Measurements from ENCODE around the gene FAM216B.

- TF ChIP-seq EZH2 (IDR thresholded peaks at IDR 0.05) (no peak), POLR2AphosphoS5 (IDR thresholded peaks at IDR 0.05; ENCODE audit: borderline replicate concordance, low read depth, low read length) (no peak), FOXP2 (optimal IDR thresholded peaks at IDR 0.05; ENCODE audit: control extremely low read depth, extremely low read length, insufficient read depth) (no peak)
Measured at GRCh38 chr13:42754801-42755510, 26.4 kb upstream of the FAM216B start.

Measured in SK-N-MC (cell line).